T-helper 2 cell treated with Interferon-gamma antibody and Interleukin-4, amounts not matched to agents 5 μg/mL and 100 μg/mL, for 36 hours (primary cell): ENCODE measurements around the gene VPS18.
"Not testable (repeated sequence)": the region's sequence is repeated elsewhere in the genome, so short reads cannot be mapped to it uniquely, and the experiment has no call there.

Experiments used
- DNase-seq: peaks from one replicate; pipeline ENCODE4 v3.0.0; 2021; ENCODE audit warnings: low spot score
- H3K27ac Mint-ChIP-seq: one replicate; pipeline ENCODE4 v1.8.0; 2021; ENCODE audit warnings: mild to moderate bottlenecking, mixed read lengths
- H3K27me3 Mint-ChIP-seq: one replicate; pipeline ENCODE4 v1.8.0; 2021; ENCODE audit warnings: low read depth, mixed read lengths
- H3K36me3 Mint-ChIP-seq: one replicate; pipeline ENCODE4 v1.8.0; 2021; ENCODE audit warnings: low read depth, mixed read lengths
- H3K4me1 Mint-ChIP-seq: one replicate; pipeline ENCODE4 v1.8.0; 2021; ENCODE audit warnings: low read depth, mixed read lengths
- H3K4me3 Mint-ChIP-seq: one replicate; pipeline ENCODE4 v1.8.0; 2022; ENCODE audit warnings: mild to moderate bottlenecking, moderate library complexity, mixed read lengths
- H3K9me3 Mint-ChIP-seq: one replicate; pipeline ENCODE4 v1.8.0; 2021; ENCODE audit warnings: mixed read lengths

VPS18 gene

GRCh38 chr15:40856746-40857145 lies 37.5 kb upstream of the VPS18 start:
- DNase-seq, result no peak
- Mint-ChIP-seq H3K4me1 (peaks cover 10% of the 10 kb centered on the region), H3K27me3 (no peaks in the 10 kb centered on the region), H3K36me3 (no peaks in the 10 kb centered on the region), H3K27ac (no peak overlapping the region), H3K9me3 (no peaks in the 10 kb centered on the region), H3K4me3 (no peak overlapping the region)

DNA sequence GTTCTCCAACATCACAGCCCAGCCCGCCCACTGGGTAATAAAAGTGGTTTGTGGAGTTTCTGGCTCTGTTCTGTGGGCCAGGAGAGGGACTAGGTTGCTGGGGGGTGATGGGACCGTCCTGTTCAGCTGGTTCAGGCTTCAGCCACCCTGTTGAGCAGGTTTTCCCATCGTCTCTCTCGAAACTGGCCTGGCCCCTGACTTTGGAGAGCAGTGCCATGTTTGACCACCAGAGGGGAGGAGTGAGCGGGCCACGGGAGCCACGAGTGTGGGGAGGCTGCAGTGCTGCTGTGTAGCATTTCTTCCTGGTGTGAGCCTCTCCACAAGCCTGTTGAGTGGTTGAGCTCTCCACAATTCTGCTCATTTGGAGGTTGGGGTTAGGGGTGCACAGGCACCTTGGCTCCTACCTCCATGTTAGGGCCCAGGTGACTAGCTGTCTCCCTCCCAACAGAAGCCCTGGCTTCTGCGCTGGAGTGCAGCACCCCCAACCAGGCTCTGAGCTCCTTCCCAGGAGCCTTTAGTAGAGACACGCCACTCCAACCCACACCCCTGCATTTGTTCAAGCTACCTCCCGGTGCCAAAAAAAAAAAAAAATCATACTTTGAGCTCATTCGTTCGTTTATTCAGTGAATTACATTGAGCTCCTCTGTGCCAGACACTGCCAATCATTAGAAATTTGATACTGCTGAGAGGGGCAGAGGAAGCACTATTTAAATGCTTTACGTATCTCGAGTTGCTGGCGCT lies 36.5 kb upstream of the VPS18 start:
- no peaks in the 10 kb centered on the region for H3K36me3 Mint-ChIP-seq
- H3K4me3 Mint-ChIP-seq, result no peak overlapping the region
- no peak overlapping the region for H3K27ac Mint-ChIP-seq

DNA sequence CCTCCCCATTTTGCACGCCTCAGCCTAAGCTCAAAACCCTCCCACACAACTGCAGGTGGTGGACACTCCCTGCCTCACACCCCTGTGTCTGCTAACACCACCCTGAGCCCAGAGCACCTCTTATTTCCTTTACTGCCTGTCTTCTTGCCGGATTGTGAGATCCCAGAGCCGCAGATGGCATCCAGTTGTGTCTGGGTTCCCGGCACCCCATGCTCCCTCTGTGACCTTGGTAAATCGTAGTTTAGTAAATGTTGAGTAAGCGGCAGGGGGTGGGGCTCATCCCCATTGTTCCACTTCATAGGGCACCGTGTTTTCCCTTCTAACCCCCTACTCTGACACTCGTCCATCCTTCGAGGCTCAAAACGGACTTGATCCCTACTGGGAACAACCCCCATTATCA lies 35.5 kb upstream of the VPS18 start:
- Mint-ChIP-seq H3K9me3 (no peaks in the 10 kb centered on the region), H3K27me3 (no peaks in the 10 kb centered on the region), H3K36me3 (no peaks in the 10 kb centered on the region), H3K27ac (no peak overlapping the region), H3K4me1 (peaks cover 10% of the 10 kb centered on the region), H3K4me3 (no peak overlapping the region)
- DNase-seq, result no peak

More for the DNA sequence above, 36.5 kb upstream of the VPS18 start:
- H3K4me1 Mint-ChIP-seq, result peaks cover 10% of the 10 kb centered on the region
- no peaks in the 10 kb centered on the region for H3K27me3 Mint-ChIP-seq
- DNase-seq, result peak; percentile 70
- H3K9me3 Mint-ChIP-seq, result no peaks in the 10 kb centered on the region

- Mint-ChIP-seq H3K4me3 (no peak overlapping the region), H3K36me3 (no peaks in the 10 kb centered on the region), H3K27ac (no peak overlapping the region), H3K27me3 (no peaks in the 10 kb centered on the region), H3K9me3 (no peaks in the 10 kb centered on the region), H3K4me1 (peaks cover 10% of the 10 kb centered on the region)
- peak; percentile 73 for DNase-seq
Observed at GRCh38 chr15:40859206-40859851, 34.9 kb upstream of the VPS18 start.

GRCh38 chr15:40861147-40861546 lies 33.1 kb upstream of the VPS18 start:
- peaks cover 10% of the 10 kb centered on the region for H3K4me1 Mint-ChIP-seq
- H3K36me3 Mint-ChIP-seq, H3K9me3 Mint-ChIP-seq, H3K27ac Mint-ChIP-seq, DNase-seq, H3K4me3 Mint-ChIP-seq, H3K27me3 Mint-ChIP-seq: not testable (repeated sequence)

GRCh38 chr15:40863660-40864270 lies 30.5 kb upstream of the VPS18 start:
- Mint-ChIP-seq H3K27ac (no peak overlapping the region), H3K4me1 (peaks cover 9% of the 10 kb centered on the region), H3K9me3 (no peaks in the 10 kb centered on the region), H3K4me3 (no peak overlapping the region), H3K36me3 (no peaks in the 10 kb centered on the region), H3K27me3 (no peaks in the 10 kb centered on the region)
- no peak for DNase-seq

DNA sequence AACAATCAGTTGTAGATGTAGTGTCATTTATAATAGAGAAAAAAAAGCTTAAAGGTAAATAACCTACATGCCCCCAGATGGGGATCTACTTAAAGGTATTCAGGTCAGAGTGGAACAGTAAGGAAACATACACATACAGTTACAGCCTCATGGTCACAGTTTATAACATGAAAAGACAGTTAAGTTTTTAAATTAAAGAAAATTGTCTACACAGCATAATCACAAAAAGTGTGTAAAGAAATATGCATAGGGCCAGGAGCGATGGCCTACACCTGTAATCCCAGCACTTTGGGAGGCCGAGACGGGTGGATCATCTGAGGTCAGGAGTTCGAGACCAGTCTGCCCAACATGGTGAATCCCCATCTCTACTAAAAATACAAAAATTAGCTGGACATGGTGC lies 27.1 kb upstream of the VPS18 start:
- no peak overlapping the region for H3K4me3 Mint-ChIP-seq

DNA sequence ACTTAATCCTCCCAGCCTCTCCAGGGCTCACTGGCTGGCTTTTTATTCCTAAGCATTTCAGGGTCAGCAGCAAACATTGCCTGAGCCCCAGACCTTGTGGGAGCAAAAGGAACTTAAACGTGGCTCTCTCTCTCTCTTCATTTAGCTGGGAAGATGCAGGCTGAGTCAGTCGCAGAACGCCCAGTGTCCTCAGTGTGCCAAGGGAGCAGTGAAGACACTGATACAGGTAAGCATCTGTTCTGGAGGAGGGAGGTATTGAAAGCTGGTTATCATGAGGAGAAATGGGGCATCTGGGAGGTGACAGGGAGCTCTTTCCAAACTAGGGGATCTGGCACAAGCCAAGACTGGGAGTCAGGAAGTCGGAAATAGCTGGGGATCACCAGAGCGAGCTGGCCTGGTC lies 24.6 kb upstream of the VPS18 start:
- no peak overlapping the region for H3K4me3 Mint-ChIP-seq
- H3K36me3 Mint-ChIP-seq, result no peaks in the 10 kb centered on the region
- no peak for DNase-seq
- H3K4me1 Mint-ChIP-seq, result peaks cover 6% of the 10 kb centered on the region
- no peak overlapping the region for H3K27ac Mint-ChIP-seq
- H3K27me3 Mint-ChIP-seq, result peaks cover 11% of the 10 kb centered on the region
- H3K9me3 Mint-ChIP-seq, result no peaks in the 10 kb centered on the region

More for the DNA sequence above, 27.1 kb upstream of the VPS18 start:
- Mint-ChIP-seq H3K27me3 (peaks cover 5% of the 10 kb centered on the region), H3K36me3 (no peaks in the 10 kb centered on the region), H3K4me1 (no peaks in the 10 kb centered on the region), H3K27ac (no peak overlapping the region), H3K9me3 (no peaks in the 10 kb centered on the region)
- DNase-seq, result no peak

DNA sequence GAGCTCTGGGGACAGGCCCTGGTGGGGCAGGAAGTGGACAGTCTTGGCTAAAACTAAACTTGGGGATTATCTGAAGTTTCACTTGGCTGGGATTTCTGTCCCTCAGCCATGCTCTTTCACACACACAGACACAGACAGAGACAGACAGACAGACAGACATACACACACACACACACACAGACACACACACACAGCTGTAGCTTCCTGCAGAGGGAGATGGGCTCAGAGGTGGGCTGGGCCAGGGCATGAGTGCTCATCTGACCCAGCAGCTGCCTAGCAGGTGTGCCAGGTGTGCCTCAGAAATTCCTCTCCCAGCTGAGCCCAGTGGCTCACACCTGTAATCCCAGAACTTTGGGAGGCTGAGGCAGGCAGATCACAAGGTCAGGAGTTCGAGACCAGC lies 23.5 kb upstream of the VPS18 start:
- no peaks in the 10 kb centered on the region for H3K9me3 Mint-ChIP-seq
- no peaks in the 10 kb centered on the region for H3K36me3 Mint-ChIP-seq
- peaks cover 12% of the 10 kb centered on the region for H3K27me3 Mint-ChIP-seq
- no peak overlapping the region for H3K4me3 Mint-ChIP-seq
- peaks cover 6% of the 10 kb centered on the region for H3K4me1 Mint-ChIP-seq
- no peak overlapping the region for H3K27ac Mint-ChIP-seq
- DNase-seq, result no peak

DNA sequence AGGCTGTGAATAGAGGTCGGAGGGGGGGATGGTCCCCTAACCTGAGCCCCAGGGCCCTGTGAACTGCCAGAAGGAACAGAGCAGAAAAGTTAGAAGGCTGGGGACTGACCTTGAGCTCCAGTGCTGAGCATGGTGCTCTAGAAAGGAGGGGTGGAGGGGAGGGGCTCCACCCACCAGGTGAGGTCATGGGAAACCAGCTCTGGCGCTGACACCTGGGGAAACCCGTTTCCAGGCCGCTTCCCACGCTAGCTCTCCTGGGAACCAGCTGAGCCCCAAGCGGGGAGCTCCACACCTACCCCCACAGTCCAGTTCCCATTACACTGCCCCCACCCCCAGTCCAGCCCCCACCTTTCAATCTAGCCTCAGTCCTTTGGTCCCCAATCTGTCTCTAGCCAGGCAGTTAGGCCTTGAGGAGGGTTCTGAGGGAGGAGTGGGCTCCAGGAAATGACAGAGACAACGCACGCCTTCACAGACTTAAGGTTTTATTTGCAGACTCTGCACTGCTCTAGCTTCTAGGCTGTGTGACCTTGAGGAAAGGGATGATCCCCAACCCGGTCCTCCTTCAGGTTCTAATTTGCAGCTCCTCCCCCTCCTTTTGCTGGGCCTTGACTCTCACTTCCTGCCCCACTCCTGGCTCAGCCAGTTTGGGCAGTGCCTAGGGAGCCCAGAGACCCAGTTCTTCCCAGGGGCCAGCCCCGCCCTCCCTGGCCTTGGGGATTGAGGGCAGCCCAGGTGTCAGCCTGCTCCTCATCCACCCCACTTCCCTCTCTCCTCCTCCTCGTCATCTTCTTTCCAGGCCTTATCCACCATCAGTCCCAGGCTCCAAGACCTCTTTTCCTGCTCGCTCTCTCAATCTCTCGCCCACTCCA lies 22.3 kb upstream of the VPS18 start:
- H3K27me3 Mint-ChIP-seq, result peaks cover 18% of the 10 kb centered on the region
- no peak for DNase-seq
- no peaks in the 10 kb centered on the region for H3K36me3 Mint-ChIP-seq
- no peaks in the 10 kb centered on the region for H3K9me3 Mint-ChIP-seq
- H3K27ac Mint-ChIP-seq, result no peak overlapping the region
- H3K4me1 Mint-ChIP-seq, result peaks cover 6% of the 10 kb centered on the region
- no peak overlapping the region for H3K4me3 Mint-ChIP-seq

DNA sequence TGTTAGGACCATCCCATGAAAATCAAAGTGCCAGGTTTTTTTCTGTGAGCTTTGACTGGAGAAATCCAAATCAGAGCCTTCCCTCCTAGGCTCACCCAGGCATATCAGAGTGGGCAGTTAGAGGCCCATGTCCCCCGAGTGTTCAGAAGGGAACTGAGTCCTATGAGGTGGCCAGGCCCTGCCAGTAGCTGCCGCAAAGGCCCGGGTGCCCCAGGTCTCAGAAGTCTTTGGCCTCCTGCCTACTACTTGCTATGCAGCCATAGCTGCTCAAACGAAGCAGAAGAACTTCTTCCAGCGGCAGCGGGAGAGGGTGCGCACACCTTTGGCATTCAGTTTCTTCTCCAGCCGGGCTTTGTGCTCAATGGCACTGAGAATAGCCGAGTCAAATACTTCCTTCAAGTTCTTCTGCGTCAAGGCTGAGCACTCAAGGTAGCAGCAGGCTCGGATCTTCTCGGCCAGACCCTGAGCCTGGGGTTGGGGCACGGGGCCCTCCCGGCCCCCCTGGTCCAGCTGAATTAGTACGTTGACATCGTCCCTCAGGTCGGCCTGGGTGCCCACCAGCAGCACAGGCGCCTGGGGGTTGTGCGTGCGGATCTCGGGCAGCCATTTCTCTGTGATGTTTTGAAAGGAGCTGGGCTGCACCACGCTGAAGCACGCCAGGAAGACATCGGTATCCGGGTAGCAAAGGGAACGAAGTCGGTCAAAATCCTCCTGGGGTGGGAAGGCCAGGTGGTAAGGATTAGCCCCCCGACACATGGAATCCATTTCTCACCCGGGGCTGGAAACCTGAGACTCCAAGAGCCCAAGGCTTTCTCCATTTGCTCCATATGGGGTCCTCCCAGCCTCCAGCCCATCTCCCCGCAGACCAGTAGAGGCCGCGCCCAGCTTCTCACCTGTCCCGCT lies 21.2 kb upstream of the VPS18 start:
- Mint-ChIP-seq H3K4me3 (peak overlapping the region; percentile 74), H3K9me3 (no peaks in the 10 kb centered on the region), H3K27me3 (peaks cover 18% of the 10 kb centered on the region), H3K36me3 (no peaks in the 10 kb centered on the region), H3K27ac (no peak overlapping the region), H3K4me1 (peaks cover 6% of the 10 kb centered on the region)
- DNase-seq, result no peak

DNA sequence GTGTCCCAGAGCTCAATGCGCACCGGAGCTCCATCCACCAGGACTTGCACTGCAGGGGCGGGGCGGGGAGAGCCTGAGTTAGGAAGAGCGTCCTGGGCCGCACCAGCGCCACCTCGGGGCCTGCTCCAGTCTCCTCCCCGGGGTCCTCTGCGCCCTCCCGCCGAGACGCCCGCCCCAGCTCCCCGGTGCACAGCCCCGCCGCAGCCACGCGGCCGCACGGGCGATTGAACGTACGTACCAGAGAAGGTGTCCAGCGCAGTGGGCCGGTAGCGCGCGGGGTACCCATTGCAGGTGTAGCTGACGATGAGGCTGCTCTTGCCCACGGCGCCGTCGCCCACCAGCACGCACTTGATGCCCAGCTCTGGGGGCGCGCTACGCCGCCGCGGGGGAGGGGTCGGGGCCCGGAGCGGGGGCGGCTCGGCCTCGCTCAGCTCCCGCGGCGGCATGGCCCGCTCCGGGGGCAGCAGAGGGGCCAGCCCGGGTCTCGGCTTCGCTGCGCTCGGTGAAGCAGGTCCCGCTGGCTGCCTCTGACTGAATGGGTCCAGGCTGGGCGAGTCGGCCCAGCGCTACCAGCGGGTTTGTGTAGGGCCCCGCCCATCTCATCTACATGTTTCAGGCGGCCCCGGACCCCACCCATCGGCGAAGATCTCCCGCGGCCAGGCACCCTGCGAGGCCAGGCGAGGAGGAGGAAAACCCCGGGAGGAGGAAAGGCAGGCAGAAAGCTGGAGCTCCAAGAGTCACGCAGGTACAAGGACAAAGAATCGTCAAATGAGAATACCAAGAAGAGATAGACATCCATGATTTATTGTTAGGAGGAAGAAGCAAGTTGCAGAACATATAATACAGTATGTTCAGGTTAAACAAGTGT lies 20.3 kb upstream of the VPS18 start, which contains the start of gene RHOV:
TSS of gene RHOV (minus strand) at position 541 of the 868 bp plus-strand sequence. CDS start at position 446, 95 bp downstream.
- peak; percentile 67 for DNase-seq
- Mint-ChIP-seq H3K9me3 (no peaks in the 10 kb centered on the region), H3K4me3 (peak within 1 kb of the TSS; percentile 86), H3K4me1 (peaks cover 11% of the 10 kb centered on the region), H3K27ac (peak within 1 kb of the TSS; percentile 6), H3K36me3 (no peaks in the 10 kb centered on the region), H3K27me3 (peaks cover 18% of the 10 kb centered on the region)
